Neural cell (in vitro differentiated cells): ENCODE data around the gene FYN. TPM values are rescaled to one million over a fixed set of nuclear protein-coding genes. Genes with fewer than 3 reads are reported as not detected.

Source experiments
- H2AFZ ChIP-seq: fragments of 200-600, 300-800 bp; sonication (generic), shearing (Covaris generic); 2 replicates; pipeline ENCODE4 v1.6.0; 2014; ENCODE audit warnings: low read depth, mild to moderate bottlenecking, antibody characterized with exemption, low read length, moderate library complexity
- H3F3A ChIP-seq: fragments of 200-600 bp; shearing (Covaris generic); 2 replicates; pipeline ENCODE4 v1.6.1; 2016; ENCODE audit warnings: mild to moderate bottlenecking, moderate library complexity, mixed read lengths, antibody characterized with exemption, low read length; ENCODE audit not compliant: insufficient read depth, poor library complexity, severe bottlenecking
- H3K27ac ChIP-seq: fragments of 200-600, 300-800 bp; sonication (generic), shearing (Covaris generic); 2 replicates; pipeline ENCODE4 v1.5.1; 2014; ENCODE audit warnings: mild to moderate bottlenecking, low read length, moderate library complexity
- H3K27me3 ChIP-seq: fragments of 300-800, 200-600 bp; sonication (generic), shearing (Covaris generic); 2 replicates; pipeline ENCODE4 v1.6.0; 2014; ENCODE audit warnings: mild to moderate bottlenecking, low read depth, low read length, moderate library complexity; ENCODE audit not compliant: insufficient read depth
- H3K36me3 ChIP-seq: fragments of 300-800, 200-600 bp; sonication (generic), shearing (Covaris generic); 2 replicates; pipeline ENCODE4 v1.5.1; 2014; ENCODE audit warnings: mild to moderate bottlenecking, antibody characterized with exemption, low read length, moderate library complexity; ENCODE audit not compliant: insufficient read depth
- H3K4me2 ChIP-seq: fragments of 300-800, 200-600 bp; sonication (generic), shearing (Covaris generic); 2 replicates; pipeline ENCODE4 v1.6.0; 2014; ENCODE audit warnings: mild to moderate bottlenecking, low read length
- H3K4me3 ChIP-seq: fragments of 300-800, 200-600 bp; sonication (generic), shearing (Covaris generic); 2 replicates; pipeline ENCODE4 v1.5.1; 2014; ENCODE audit warnings: mild to moderate bottlenecking, low read length, moderate library complexity
- H3K79me2 ChIP-seq: fragments of 200-600 bp; shearing (Covaris generic); replicated peaks from 2 replicates; pipeline ENCODE4 v1.6.0; 2014; ENCODE audit warnings: mild to moderate bottlenecking, low read length, moderate library complexity; ENCODE audit not compliant: insufficient read depth
- H3K9ac ChIP-seq: fragments of 300-800, 200-600 bp; sonication (generic), shearing (Covaris generic); 2 replicates; pipeline ENCODE4 v1.6.1; 2016; ENCODE audit warnings: mild to moderate bottlenecking, low read length, mixed read lengths
- H3K9me2 ChIP-seq: fragments of 200-600 bp; shearing (Covaris generic); 2 replicates; pipeline ENCODE4 v1.6.1; 2016; ENCODE audit warnings: mild to moderate bottlenecking, low read length, mixed read lengths; ENCODE audit not compliant: insufficient read depth
- H3K9me3 ChIP-seq: fragments of 200-600, 300-800 bp; sonication (generic), shearing (Covaris generic); 2 replicates; pipeline ENCODE4 v1.6.1; 2016; ENCODE audit warnings: mild to moderate bottlenecking, mixed run types, low read length, moderate library complexity, mixed read lengths
- H4K20me1 ChIP-seq: fragments of 200-600 bp; shearing (Covaris generic); 2 replicates; pipeline ENCODE4 v1.6.1; 2016; ENCODE audit warnings: mild to moderate bottlenecking, mixed run types; ENCODE audit not compliant: insufficient read depth
- EP300 ChIP-seq: fragments of 450-650 bp; conservative IDR thresholded peaks from 2 replicates; pipeline ENCODE4 v1.6.1; 2014; ENCODE audit warnings: antibody characterized with exemption, mild to moderate bottlenecking, moderate library complexity; ENCODE audit not compliant: poor library complexity, severe bottlenecking
- EZH2 ChIP-seq: fragments of 200-600, 300-800 bp; shearing (Covaris generic), sonication (generic); IDR thresholded peaks from 2 replicates; pipeline ENCODE4 v1.6.1; 2014; ENCODE audit warnings: antibody characterized with exemption, low read length, borderline replicate concordance, mild to moderate bottlenecking; ENCODE audit not compliant: insufficient read depth, poor library complexity, severe bottlenecking
- MXI1 ChIP-seq: fragments of 450-650 bp; conservative IDR thresholded peaks from 2 replicates; pipeline ENCODE4 v1.6.1; 2014; ENCODE audit warnings: antibody characterized with exemption, mild to moderate bottlenecking; ENCODE audit not compliant: poor library complexity, severe bottlenecking
- POLR2AphosphoS5 ChIP-seq: IDR thresholded peaks from 2 replicates; pipeline ENCODE4 v1.6.1; 2012
- RAD21 ChIP-seq: fragments of 450-650 bp; conservative IDR thresholded peaks from 2 replicates; pipeline ENCODE4 v1.6.1; 2014; ENCODE audit warnings: antibody characterized with exemption, mild to moderate bottlenecking, moderate library complexity
- SMC3 ChIP-seq: fragments of 450-650 bp; conservative IDR thresholded peaks from 2 replicates; pipeline ENCODE4 v1.6.1; 2014; ENCODE audit warnings: antibody characterized with exemption, mild to moderate bottlenecking, moderate library complexity; ENCODE audit not compliant: poor library complexity
- TAF1 ChIP-seq: IDR thresholded peaks from 2 replicates; pipeline ENCODE4 v1.6.1; 2012; ENCODE audit warnings: low read depth
- polyA plus RNA-seq: library from polyadenylated mRNA; depleted of rRNA; stranded (reverse); fragments of >200 nt; gene quantifications from 2 replicates; pipeline ENCODE4 v1.2.3, GENCODE V29; 2014
- TF ChIP-seq, protein P1 (sequence below): fragments of 450-650 bp; IDR thresholded peaks from 2 replicates; pipeline ENCODE4 v1.5.1; 2014; ENCODE audit warnings: antibody characterized with exemption, mild to moderate bottlenecking, moderate library complexity; ENCODE audit not compliant: poor library complexity, severe bottlenecking
- TF ChIP-seq, protein P2 (sequence below): IDR thresholded peaks from 2 replicates; pipeline ENCODE4 v1.6.1; 2012; ENCODE audit warnings: borderline replicate concordance

The FYN gene
- polyA plus RNA-seq, 1 donor from 2014 or later = 277 TPM

DNA sequence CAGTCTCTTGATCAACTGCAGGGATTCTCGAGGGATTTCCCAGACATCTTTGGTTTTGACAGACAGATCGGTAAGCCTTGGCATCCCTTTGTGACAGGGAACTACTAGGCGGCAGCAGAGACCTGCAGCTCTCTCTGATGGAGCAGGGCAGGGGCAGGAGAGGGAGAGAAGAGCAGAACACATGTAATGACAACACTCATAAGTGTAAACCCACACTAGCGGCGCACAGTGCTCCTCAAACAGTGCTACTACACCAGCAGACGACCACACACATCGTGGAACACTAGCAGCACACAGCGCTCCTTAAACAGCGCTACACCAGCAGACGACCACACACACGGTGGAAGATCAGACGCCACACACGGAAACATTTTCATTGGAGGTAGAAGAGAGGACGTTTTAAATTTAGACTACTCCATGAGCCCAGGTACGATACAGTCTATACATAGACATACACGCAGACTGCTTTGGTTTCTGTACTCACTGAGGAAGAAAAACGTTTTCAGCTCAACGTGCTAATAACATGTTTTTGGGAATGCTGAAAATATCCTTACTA lies 173.0 kb downstream of the FYN start:
- no peak overlapping the region for H3K27ac ChIP-seq
- no peaks in the 10 kb centered on the region for H3F3A ChIP-seq
- H3K27me3 ChIP-seq = no peaks in the 10 kb centered on the region
- no peak overlapping the region for H3K4me2 ChIP-seq
- H2AFZ ChIP-seq = no peak overlapping the region
- H3K4me3 ChIP-seq = no peak overlapping the region
- no peaks in the 10 kb centered on the region for H3K79me2 ChIP-seq
- no peaks in the 10 kb centered on the region for H4K20me1 ChIP-seq
- peaks cover 5% of the 10 kb centered on the region for H3K36me3 ChIP-seq
- H3K9me3 ChIP-seq = no peaks in the 10 kb centered on the region
- no peaks in the 10 kb centered on the region for H3K9me2 ChIP-seq
- TF ChIP-seq EP300 (no peak), RAD21 (no peak), SMC3 (no peak)
- H3K9ac ChIP-seq = no peak overlapping the region

DNA sequence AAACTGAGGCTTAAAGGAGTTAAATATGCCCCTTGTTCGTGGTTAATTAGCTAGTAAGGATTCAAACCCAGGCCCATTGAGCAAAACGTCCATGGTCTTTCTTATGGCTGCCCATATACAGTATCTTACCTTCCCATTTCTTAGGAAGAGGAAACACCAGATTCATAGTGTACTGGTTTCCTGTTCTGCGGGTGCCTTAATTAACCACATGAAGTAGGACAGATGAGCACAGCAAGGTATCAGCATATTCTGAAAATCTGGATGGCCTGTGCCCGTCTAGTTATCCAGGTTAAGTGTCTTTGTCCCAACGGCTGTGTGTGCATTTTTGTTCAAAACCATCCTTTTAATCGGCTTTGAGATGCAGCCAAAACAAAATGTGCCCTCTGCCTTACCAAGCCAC lies 174.1 kb downstream of the FYN start:
- no peaks in the 10 kb centered on the region for H3K79me2 ChIP-seq
- H4K20me1 ChIP-seq = no peaks in the 10 kb centered on the region
- peaks cover 5% of the 10 kb centered on the region for H3K36me3 ChIP-seq
- TF ChIP-seq, protein P1, sequence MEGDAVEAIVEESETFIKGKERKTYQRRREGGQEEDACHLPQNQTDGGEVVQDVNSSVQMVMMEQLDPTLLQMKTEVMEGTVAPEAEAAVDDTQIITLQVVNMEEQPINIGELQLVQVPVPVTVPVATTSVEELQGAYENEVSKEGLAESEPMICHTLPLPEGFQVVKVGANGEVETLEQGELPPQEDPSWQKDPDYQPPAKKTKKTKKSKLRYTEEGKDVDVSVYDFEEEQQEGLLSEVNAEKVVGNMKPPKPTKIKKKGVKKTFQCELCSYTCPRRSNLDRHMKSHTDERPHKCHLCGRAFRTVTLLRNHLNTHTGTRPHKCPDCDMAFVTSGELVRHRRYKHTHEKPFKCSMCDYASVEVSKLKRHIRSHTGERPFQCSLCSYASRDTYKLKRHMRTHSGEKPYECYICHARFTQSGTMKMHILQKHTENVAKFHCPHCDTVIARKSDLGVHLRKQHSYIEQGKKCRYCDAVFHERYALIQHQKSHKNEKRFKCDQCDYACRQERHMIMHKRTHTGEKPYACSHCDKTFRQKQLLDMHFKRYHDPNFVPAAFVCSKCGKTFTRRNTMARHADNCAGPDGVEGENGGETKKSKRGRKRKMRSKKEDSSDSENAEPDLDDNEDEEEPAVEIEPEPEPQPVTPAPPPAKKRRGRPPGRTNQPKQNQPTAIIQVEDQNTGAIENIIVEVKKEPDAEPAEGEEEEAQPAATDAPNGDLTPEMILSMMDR = no peak
- TF ChIP-seq EZH2 (no peak), RAD21 (no peak), MXI1 (no peak), SMC3 (no peak), EP300 (no peak), POLR2AphosphoS5 (no peak)
- TF ChIP-seq, protein P2, sequence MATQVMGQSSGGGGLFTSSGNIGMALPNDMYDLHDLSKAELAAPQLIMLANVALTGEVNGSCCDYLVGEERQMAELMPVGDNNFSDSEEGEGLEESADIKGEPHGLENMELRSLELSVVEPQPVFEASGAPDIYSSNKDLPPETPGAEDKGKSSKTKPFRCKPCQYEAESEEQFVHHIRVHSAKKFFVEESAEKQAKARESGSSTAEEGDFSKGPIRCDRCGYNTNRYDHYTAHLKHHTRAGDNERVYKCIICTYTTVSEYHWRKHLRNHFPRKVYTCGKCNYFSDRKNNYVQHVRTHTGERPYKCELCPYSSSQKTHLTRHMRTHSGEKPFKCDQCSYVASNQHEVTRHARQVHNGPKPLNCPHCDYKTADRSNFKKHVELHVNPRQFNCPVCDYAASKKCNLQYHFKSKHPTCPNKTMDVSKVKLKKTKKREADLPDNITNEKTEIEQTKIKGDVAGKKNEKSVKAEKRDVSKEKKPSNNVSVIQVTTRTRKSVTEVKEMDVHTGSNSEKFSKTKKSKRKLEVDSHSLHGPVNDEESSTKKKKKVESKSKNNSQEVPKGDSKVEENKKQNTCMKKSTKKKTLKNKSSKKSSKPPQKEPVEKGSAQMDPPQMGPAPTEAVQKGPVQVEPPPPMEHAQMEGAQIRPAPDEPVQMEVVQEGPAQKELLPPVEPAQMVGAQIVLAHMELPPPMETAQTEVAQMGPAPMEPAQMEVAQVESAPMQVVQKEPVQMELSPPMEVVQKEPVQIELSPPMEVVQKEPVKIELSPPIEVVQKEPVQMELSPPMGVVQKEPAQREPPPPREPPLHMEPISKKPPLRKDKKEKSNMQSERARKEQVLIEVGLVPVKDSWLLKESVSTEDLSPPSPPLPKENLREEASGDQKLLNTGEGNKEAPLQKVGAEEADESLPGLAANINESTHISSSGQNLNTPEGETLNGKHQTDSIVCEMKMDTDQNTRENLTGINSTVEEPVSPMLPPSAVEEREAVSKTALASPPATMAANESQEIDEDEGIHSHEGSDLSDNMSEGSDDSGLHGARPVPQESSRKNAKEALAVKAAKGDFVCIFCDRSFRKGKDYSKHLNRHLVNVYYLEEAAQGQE = no peak
- H2AFZ ChIP-seq = no peak overlapping the region
- H3K9ac ChIP-seq = no peak overlapping the region
- no peaks in the 10 kb centered on the region for H3K27me3 ChIP-seq
- no peak overlapping the region for H3K4me2 ChIP-seq
- H3K9me2 ChIP-seq = no peaks in the 10 kb centered on the region
- no peak overlapping the region for H3K27ac ChIP-seq
- H3K4me3 ChIP-seq = no peak overlapping the region
- H3K9me3 ChIP-seq = no peaks in the 10 kb centered on the region
- H3F3A ChIP-seq = no peaks in the 10 kb centered on the region

DNA sequence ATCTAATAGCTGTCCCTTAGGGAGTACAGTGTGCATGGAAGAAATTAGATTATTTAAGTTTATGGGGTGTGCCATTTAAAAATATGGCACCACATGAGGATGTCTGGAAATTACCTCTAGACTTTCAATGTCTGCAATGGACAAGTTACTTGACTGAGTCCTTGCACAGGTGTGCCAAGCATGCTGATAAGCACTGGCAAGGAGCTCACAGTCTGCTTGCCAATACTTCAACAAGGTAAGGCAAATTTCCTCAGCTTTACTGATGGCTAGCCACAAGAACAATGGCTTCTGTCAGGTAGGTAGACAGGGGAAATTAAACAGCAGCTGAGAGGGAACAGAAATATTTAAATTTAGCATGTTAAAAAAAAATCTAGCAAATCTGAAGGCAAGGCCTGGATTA lies 176.4 kb downstream of the FYN start:
- Histone ChIP-seq H3K9me2 (no peaks in the 10 kb centered on the region), H3K36me3 (peaks cover 3% of the 10 kb centered on the region), H3K9ac (no peak overlapping the region), H3K27ac (no peak overlapping the region), H2AFZ (no peak overlapping the region), H3K79me2 (no peaks in the 10 kb centered on the region), H3K4me2 (no peak overlapping the region), H3F3A (no peaks in the 10 kb centered on the region), H3K4me3 (no peak overlapping the region), H4K20me1 (no peaks in the 10 kb centered on the region), H3K9me3 (no peaks in the 10 kb centered on the region), H3K27me3 (no peaks in the 10 kb centered on the region)
- TF ChIP-seq EZH2 = no peak
- TF ChIP-seq SMC3 = no peak
- TF ChIP-seq POLR2AphosphoS5 = no peak
- TF ChIP-seq EP300 = no peak
- no peak for TF ChIP-seq RAD21
- TF ChIP-seq, protein P2 = no peak
- TF ChIP-seq, protein P1 = no peak
- no peak for TF ChIP-seq TAF1
- no peak for TF ChIP-seq MXI1
